ENCODE results near the gene DMD.

DMD gene

DNA sequence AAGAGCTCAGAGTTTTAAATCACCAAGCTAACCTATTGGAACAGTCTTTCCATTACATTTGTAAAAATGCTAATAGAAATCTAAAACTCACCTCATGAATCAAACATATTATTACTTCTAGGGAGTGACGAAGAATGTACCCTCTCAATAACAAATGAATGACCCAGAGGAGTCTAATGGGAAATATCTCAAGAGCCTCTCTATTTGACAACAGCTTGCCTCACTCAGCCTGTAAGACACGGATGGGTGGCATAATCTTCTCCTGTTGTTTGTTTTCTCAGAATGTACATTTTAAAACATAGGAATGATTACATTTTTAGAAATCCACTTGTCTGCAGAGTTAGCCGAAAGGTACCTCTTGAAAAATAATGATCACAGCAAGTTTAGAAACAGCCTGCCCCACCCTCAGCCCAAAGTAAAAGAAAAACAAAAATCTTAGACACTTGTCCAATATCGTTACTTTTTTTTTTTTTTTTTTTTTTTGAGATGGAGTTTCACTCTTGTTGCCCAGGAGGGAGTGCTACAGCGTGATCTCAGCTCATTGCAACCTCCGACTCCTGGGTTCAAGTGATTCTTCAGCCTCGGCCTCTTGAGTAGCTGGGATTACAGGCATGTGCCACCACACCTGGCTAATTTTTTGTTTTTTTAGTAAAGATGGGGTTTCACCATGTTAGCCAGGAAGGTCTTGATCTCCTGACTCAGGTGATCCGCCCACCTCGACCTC lies 1955.9 kb downstream of the DMD start:
- DNase-seq (no peak), ATAC-seq (replicated peaks) (no peak)
- H3K27ac Mint-ChIP-seq = no peak overlapping the region
- no peaks in the 10 kb centered on the region for H3K36me3 Mint-ChIP-seq (ENCODE audit: insufficient read depth)
- H3K4me1 Mint-ChIP-seq (ENCODE audit: low read depth in 2 of 2) = no peaks in the 10 kb centered on the region
- no peaks in the 10 kb centered on the region for H3K27me3 Mint-ChIP-seq
- H3K4me3 Mint-ChIP-seq = no peak overlapping the region
- no peaks in the 10 kb centered on the region for H3K9me3 Mint-ChIP-seq

DNA sequence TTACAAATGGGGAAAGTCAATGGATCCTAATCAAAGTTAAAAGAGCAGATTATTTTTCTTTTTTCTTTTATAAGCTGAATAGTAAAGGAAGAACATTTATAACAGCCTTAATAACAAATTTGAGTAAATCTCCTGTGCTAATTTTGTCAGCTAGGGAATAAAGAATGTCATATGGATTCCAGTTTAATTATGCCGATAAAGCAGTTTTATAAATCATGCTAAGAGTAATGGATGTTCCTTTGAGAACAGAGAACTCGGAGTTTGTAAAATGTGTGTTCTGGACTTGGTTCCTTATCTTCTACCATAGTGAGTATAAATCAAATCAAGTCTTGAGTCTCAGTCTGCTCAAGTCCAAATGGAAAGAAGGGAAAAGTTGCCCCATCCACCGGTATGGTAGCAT lies 1959.2 kb downstream of the DMD start:
- no peaks in the 10 kb centered on the region for H3K27me3 Mint-ChIP-seq
- no peak overlapping the region for H3K27ac Mint-ChIP-seq
- no peak overlapping the region for H3K4me3 Mint-ChIP-seq
- no peaks in the 10 kb centered on the region for H3K4me1 Mint-ChIP-seq (ENCODE audit: low read depth in 2 of 2)
- H3K9me3 Mint-ChIP-seq = no peaks in the 10 kb centered on the region
- DNase-seq (no peak), ATAC-seq (replicated peaks) (no peak)
- H3K36me3 Mint-ChIP-seq (ENCODE audit: insufficient read depth) = no peaks in the 10 kb centered on the region

DNA sequence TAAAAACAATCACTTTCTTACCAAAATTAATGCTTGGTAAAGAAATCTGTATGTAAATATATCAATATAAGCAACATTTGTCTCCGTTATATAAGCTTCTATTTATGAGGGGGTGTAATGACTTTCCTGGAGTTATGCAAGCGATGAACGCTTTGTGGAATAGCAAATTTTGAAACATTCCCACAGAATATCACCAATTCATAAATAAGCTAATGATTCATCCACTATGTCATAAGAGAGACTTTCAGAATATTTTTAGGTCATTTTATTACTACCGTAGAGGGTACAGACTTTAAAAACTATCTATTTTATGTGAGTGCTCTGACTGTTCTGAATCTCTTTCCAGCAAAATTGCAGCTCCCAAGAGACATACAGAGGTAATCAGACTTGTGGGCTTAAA lies 1960.0 kb downstream of the DMD start:
- ATAC-seq (replicated peaks) (no peak), DNase-seq (no peak)
- Mint-ChIP-seq H3K36me3 (ENCODE audit: insufficient read depth) (no peaks in the 10 kb centered on the region), H3K4me3 (no peak overlapping the region), H3K27ac (no peak overlapping the region), H3K4me1 (ENCODE audit: low read depth in 2 of 2) (no peaks in the 10 kb centered on the region), H3K27me3 (no peaks in the 10 kb centered on the region), H3K9me3 (no peaks in the 10 kb centered on the region)

DNA sequence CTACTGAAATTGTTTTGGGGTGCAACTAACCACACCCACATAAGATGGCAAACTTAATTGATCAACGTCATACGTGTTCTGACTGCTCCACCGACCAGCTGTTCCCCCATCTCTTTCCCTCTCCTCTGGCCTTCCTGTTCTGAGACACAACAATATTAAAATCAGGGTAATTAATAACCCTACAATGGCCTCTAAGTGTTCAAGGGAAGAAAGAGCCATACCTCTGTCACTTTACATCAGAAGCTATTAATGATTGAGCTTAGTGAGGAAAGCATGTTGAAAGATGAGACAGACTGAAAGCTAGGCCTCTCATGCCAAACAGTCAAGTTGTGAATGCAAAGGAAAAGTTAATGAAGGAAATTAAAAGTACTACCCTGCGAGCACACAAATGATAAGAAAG lies 1965.6 kb downstream of the DMD start:
- peaks cover 0 to 7% of the 10 kb centered on the region in 2 donors for H3K9me3 Mint-ChIP-seq
- H3K27me3 Mint-ChIP-seq = no peaks in the 10 kb centered on the region
- ATAC-seq (replicated peaks) (no peak), DNase-seq (no peak)
- no peaks in the 10 kb centered on the region for H3K4me1 Mint-ChIP-seq (ENCODE audit: low read depth in 2 of 2)
- H3K4me3 Mint-ChIP-seq = no peak overlapping the region
- H3K27ac Mint-ChIP-seq = no peak overlapping the region
- H3K36me3 Mint-ChIP-seq (ENCODE audit: insufficient read depth) = no peaks in the 10 kb centered on the region

DNA sequence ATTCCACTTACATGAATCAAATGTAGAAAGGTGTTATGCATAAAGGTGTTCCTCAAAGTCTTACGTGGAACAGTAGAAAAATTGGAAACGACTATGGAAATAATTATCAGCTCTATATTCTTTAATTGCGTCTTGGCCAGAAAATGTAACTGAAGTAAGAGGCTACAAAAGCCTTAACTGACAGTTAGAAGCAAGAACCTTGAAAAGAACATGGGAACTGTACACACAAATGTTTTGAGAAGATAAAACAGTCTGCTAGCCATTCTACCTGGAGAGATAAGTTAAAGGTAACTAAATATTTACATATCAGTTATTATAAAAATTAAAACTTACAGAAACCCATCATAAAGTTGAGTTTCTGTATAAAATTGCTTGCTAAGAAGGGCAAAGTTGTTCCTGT lies 1967.5 kb downstream of the DMD start:
- H3K27me3 Mint-ChIP-seq = no peaks in the 10 kb centered on the region
- no peak overlapping the region for H3K27ac Mint-ChIP-seq

DNA sequence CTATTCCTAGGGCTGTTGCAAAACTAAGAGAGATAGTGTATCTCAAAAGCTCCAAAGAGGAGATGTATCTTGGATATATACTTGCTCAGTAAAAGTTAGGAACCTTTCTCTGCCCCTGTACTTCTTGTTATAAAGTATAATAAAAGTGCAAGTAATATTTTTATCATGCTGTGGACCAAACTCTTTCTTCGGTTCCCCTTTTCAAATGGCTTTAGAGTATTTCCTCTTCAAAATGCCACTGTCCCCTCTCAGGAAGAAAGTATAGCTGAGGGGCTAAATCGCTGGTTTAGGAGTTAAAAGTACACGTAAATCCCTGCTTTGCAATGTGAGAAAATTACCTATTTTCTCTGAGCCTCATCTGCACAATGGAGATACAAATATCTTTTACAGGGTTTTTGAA lies 1970.4 kb downstream of the DMD start:
- Mint-ChIP-seq H3K27ac (no peak overlapping the region), H3K9me3 (peaks cover 0 to 7% of the 10 kb centered on the region in 2 donors), H3K4me3 (no peak overlapping the region), H3K27me3 (no peaks in the 10 kb centered on the region), H3K36me3 (ENCODE audit: insufficient read depth) (no peaks in the 10 kb centered on the region), H3K4me1 (ENCODE audit: low read depth in 2 of 2) (no peaks in the 10 kb centered on the region)
- no peak for DNase-seq
- no peak for ATAC-seq (replicated peaks)

More for the DNA sequence above, 1967.5 kb downstream of the DMD start:
- H3K9me3 Mint-ChIP-seq = peaks cover 0 to 7% of the 10 kb centered on the region in 2 donors
- H3K4me1 Mint-ChIP-seq (ENCODE audit: low read depth in 2 of 2) = no peaks in the 10 kb centered on the region
- no peaks in the 10 kb centered on the region for H3K36me3 Mint-ChIP-seq (ENCODE audit: insufficient read depth)
- ATAC-seq (replicated peaks) = no peak
- H3K4me3 Mint-ChIP-seq = no peak overlapping the region
- no peak for DNase-seq

DNA sequence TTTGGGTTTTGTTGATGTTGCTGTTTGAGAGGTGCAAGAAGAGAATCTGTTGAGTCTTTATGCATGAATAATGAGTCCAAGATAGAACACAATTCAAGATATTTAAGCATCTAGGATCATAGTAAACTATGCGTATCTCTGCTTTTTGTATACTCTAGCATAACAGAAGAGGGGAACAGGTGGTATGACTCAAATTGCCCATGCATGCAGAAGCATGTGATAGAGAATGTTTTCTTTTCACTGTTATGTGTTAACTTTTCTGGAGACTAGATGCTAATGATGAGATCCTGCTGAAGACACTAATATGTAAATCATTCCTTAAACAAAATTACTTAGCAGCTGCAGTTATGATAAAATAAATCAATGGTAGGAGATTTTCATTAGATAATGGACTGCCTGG lies 1974.2 kb downstream of the DMD start:
- DNase-seq (no peak), ATAC-seq (replicated peaks) (no peak)
- no peak overlapping the region for H3K4me3 Mint-ChIP-seq
- no peak overlapping the region for H3K27ac Mint-ChIP-seq
- H3K27me3 Mint-ChIP-seq = no peaks in the 10 kb centered on the region
- H3K4me1 Mint-ChIP-seq (ENCODE audit: low read depth in 2 of 2) = no peaks in the 10 kb centered on the region
- H3K36me3 Mint-ChIP-seq (ENCODE audit: insufficient read depth) = no peaks in the 10 kb centered on the region
- peaks cover 3 to 7% of the 10 kb centered on the region in 2 donors for H3K9me3 Mint-ChIP-seq

DNA sequence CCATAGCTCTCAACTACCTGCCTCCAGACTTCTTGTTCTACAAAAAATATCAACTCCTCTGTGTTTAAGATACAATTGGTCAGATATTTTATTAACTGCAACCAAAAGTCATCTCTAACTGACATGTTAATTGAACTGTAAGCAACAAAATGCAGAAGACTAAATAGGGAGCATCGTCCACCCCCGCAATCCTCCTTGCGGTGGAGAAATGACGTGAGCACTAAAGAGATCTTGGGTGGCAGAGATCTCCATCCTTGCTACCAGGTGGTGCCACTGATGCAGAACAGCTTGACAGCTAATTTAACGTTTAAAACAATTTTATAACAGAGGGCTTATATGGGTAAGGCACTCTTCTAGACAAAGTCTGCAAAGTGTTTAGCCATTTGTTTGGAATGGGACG lies 1975.1 kb downstream of the DMD start:
- peaks cover 0 to 3% of the 10 kb centered on the region in 2 donors for H3K9me3 Mint-ChIP-seq
- no peak for DNase-seq
- H3K27ac Mint-ChIP-seq = no peak overlapping the region
- H3K4me1 Mint-ChIP-seq (ENCODE audit: low read depth in 2 of 2) = no peaks in the 10 kb centered on the region
- H3K27me3 Mint-ChIP-seq = no peaks in the 10 kb centered on the region
- H3K36me3 Mint-ChIP-seq (ENCODE audit: insufficient read depth) = no peaks in the 10 kb centered on the region
- no peak for ATAC-seq (replicated peaks)
- H3K4me3 Mint-ChIP-seq = no peak overlapping the region

DNA sequence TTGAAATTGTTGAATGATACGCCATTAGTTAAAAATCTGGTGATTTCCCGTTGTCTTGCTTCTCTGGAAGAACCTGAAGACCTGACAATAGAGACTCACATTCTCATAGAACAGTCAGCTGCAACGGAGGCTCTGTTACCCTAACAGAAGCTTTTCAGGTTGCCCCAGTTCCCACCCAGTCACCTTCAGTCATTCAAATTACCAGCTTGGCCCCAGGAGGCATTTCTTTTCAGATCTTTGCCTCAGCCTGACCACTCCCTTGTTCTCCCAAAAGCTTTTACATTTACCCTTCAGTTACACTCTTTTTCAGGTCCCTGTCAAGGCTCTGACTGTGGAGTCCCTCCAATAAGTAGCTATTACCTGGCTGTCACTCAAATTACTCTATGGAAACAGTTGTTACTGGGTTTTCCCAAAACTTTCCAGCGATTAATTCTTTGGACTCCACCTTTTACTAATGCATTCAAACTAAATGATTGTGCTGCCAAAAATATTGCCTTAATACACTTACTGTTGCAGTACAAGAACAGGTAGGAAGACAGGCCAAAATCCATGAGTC lies 1977.3 kb downstream of the DMD start:
- ATAC-seq (replicated peaks) (no peak), DNase-seq (no peak)
- Mint-ChIP-seq H3K27me3 (no peaks in the 10 kb centered on the region), H3K4me3 (no peak overlapping the region), H3K27ac (no peak overlapping the region), H3K4me1 (ENCODE audit: low read depth in 2 of 2) (no peaks in the 10 kb centered on the region), H3K9me3 (peaks cover 0 to 3% of the 10 kb centered on the region in 2 donors), H3K36me3 (ENCODE audit: insufficient read depth) (no peaks in the 10 kb centered on the region)

DNA sequence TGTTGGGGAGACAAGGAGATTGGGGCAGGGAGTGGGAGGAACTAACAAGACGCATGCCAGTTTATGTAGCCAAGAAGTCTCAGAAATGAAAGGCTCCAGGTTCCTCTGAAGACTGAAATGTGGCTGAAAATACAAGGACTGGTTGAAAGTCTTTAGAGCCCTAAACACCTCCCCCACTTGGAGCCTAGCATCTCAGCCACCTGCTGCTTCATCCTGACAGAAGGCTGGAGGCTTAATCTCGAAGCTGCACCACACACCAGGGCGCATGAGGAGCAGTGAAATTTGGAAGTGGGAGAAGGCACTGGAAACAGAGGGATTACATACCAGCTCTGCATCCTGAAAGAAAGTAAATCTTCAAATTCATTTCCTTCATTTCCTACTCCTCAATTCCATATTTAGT lies 1978.8 kb downstream of the DMD start:
- no peaks in the 10 kb centered on the region for H3K4me1 Mint-ChIP-seq (ENCODE audit: low read depth in 2 of 2)
- no peak for ATAC-seq (replicated peaks)
- no peak overlapping the region for H3K27ac Mint-ChIP-seq

DNA sequence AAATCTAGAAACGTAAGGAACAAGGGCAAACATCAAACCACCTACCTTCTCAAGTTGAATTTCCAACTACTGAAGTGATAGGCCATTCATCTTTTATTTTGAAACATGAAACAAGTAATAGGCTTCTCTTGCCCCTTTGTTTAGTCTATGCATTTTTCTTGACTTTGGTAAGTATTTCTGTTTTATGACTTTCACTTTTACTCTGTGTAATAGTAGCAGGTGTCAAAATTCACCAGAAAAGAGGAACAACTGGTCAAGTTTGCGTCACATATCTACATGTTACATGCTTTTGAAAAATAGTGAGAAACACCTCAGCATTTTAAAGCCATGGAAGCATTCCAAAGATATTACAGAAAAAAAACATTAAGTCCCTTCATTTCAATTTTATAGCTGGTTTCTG lies 1982.4 kb downstream of the DMD start:
- Mint-ChIP-seq H3K4me1 (ENCODE audit: low read depth in 2 of 2) (no peaks in the 10 kb centered on the region), H3K9me3 (no peaks in the 10 kb centered on the region), H3K36me3 (ENCODE audit: insufficient read depth) (no peaks in the 10 kb centered on the region), H3K27me3 (no peaks in the 10 kb centered on the region), H3K27ac (no peak overlapping the region), H3K4me3 (no peak overlapping the region)
- DNase-seq (no peak), ATAC-seq (replicated peaks) (no peak)

More for the DNA sequence above, 1978.8 kb downstream of the DMD start:
- no peak overlapping the region for H3K4me3 Mint-ChIP-seq
- H3K27me3 Mint-ChIP-seq = no peaks in the 10 kb centered on the region
- peaks cover 0 to 3% of the 10 kb centered on the region in 2 donors for H3K9me3 Mint-ChIP-seq
- H3K36me3 Mint-ChIP-seq (ENCODE audit: insufficient read depth) = no peaks in the 10 kb centered on the region
- no peak for DNase-seq

DNA sequence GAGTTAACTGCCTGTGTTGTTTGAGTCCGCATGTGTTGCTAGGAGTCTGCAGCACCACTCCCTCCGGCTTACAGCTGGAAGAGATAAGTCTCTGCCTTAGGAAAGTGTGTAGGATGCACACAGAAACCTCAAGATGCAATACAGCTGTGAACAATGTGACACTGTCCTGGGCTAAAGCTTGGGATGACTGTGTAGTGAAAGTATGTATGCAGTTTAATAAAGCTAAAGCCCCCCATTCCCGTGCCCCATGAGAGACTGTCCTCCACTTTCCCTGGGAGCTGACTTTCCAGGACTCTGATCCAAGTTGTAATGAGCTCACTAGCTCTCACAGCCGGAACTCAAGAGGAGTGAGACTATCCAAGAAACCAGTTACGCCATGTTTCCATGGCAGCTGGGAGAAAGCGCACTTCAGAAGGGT lies 1982.9 kb downstream of the DMD start:
- H3K27me3 Mint-ChIP-seq = no peaks in the 10 kb centered on the region
- H3K4me3 Mint-ChIP-seq = no peak overlapping the region
- no peak for ATAC-seq (replicated peaks)
- no peaks in the 10 kb centered on the region for H3K36me3 Mint-ChIP-seq (ENCODE audit: insufficient read depth)
- no peaks in the 10 kb centered on the region for H3K4me1 Mint-ChIP-seq (ENCODE audit: low read depth in 2 of 2)
- DNase-seq = no peak
- no peaks in the 10 kb centered on the region for H3K9me3 Mint-ChIP-seq
- no peak overlapping the region for H3K27ac Mint-ChIP-seq

DNA sequence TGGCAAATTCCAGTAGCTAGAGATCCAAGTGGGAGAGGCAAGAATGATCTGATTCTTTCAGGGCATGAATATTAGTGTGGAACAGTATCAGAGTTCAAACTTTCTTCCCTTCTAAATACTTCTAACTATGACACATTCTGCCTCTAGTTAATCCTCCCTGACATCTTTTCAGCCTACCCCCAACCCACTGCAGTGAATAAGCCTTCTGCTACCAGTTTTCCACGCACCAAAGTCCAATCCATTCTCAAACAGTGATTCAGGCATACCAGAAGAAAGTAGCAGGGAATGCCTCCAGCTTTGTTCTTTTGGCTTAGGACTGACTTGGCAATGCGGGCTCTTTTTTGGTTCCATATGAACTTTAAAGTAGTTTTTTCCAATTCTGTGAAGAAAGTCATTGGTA lies 1984.1 kb downstream of the DMD start:
- ATAC-seq (replicated peaks) (no peak), DNase-seq (no peak)
- H3K36me3 Mint-ChIP-seq (ENCODE audit: insufficient read depth) = no peaks in the 10 kb centered on the region
- no peak overlapping the region for H3K4me3 Mint-ChIP-seq
- H3K4me1 Mint-ChIP-seq (ENCODE audit: low read depth in 2 of 2) = no peaks in the 10 kb centered on the region
- no peaks in the 10 kb centered on the region for H3K9me3 Mint-ChIP-seq
- no peak overlapping the region for H3K27ac Mint-ChIP-seq
- H3K27me3 Mint-ChIP-seq = no peaks in the 10 kb centered on the region

DNA sequence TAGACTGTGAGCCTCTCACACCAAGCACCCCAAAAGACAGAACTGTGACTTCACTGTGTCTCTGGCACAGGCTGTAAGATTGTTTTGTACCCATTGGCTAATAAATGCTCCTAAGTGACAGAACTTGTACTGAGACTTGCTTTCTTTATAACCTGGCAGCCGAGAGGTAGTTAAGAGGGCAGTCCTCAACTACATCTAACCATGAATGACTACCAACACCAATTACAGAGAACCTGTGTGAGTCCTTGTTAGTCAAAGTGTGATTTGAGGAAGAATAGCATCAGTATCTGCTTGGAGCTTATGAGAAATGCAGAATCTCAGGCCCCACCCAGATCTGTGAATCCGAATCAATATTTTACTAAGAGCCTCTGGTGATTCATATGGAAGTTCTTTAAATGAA lies 1985.5 kb downstream of the DMD start:
- no peaks in the 10 kb centered on the region for H3K9me3 Mint-ChIP-seq
- DNase-seq (no peak), ATAC-seq (replicated peaks) (no peak)
- H3K4me3 Mint-ChIP-seq = no peak overlapping the region
- no peak overlapping the region for H3K27ac Mint-ChIP-seq
- no peaks in the 10 kb centered on the region for H3K4me1 Mint-ChIP-seq (ENCODE audit: low read depth in 2 of 2)
- H3K27me3 Mint-ChIP-seq = no peaks in the 10 kb centered on the region
- H3K36me3 Mint-ChIP-seq (ENCODE audit: insufficient read depth) = no peaks in the 10 kb centered on the region
